Panc1 (cell line): ENCODE data around the gene HNRNPF. TPM values are rescaled to one million over a fixed set of nuclear protein-coding genes. Genes with fewer than 3 reads are reported as not detected.
"Not testable (repeated sequence)": the region's sequence is repeated elsewhere in the genome, so short reads cannot be mapped to it uniquely, and the experiment has no call there.

ENCODE experiments used
- ATAC-seq: fragments of 200-7000 bp; cut with Tn5 transposase; 2 replicates; pipeline ENCODE4 v1.9.1; 2020; ENCODE audit warnings: mild to moderate bottlenecking, moderate library complexity
- BruUV-seq: library from RNA; stranded (reverse); fragments of 400-500 nt; replicated peaks from 2 replicates; lab custom pipeline; 2021; lab: Mats Ljungman, UMichigan
- CTCF ChIA-PET: fragments of 300-600 bp; sonication (Branson Sonifier 250); formaldehyde crosslinking; loops from one replicate; lab custom pipeline; 2022; ENCODE audit warnings: antibody characterized with exemption; lab: Charles Lee
- POLR2A ChIA-PET: fragments of 300-600 bp; sonication (Branson Sonifier 250); formaldehyde crosslinking; loops from one replicate; lab custom pipeline; 2022; ENCODE audit warnings: antibody characterized with exemption; lab: Charles Lee
- DNase-seq: peaks from one replicate; pipeline ENCODE4 v3.0.0-alpha.2; 2010; ENCODE audit warnings: low read depth, low spot score
- H3K27ac ChIP-seq: 2 replicates; pipeline ENCODE4 v1.5.1; 2011; ENCODE audit warnings: mild to moderate bottlenecking, low read length, inconsistent platforms
- H3K27me3 ChIP-seq: fragments of 200-500 bp; sonication (Bioruptor generic); 2 replicates; pipeline ENCODE4 v1.6.0; 2014; ENCODE audit warnings: low read length, inconsistent platforms; ENCODE audit not compliant: control insufficient read depth, insufficient read depth
- H3K36me3 ChIP-seq: fragments of 200-500 bp; sonication (Bioruptor generic); 2 replicates; pipeline ENCODE4 v1.5.1; 2014; ENCODE audit warnings: inconsistent platforms, mild to moderate bottlenecking, low read length, moderate library complexity; ENCODE audit not compliant: control insufficient read depth, insufficient read depth
- H3K4me1 ChIP-seq: 2 replicates; pipeline ENCODE4 v1.5.1; 2011; ENCODE audit warnings: inconsistent platforms, mild to moderate bottlenecking, low read length, moderate library complexity; ENCODE audit not compliant: control insufficient read depth, insufficient read depth
- H3K4me3 ChIP-seq, 2 experiments: 2 replicates each; pipeline ENCODE4 v1.5.1; 2011 to 2012; ENCODE audit warnings: low read depth in 2 of 2, low read length in 2 of 2, mild to moderate bottlenecking in 2 of 2, inconsistent platforms in 1 of 2, moderate library complexity in 1 of 2
- H3K9me3 ChIP-seq: fragments of 200-500 bp; sonication (Bioruptor generic); 2 replicates; pipeline ENCODE4 v1.5.1; 2014; ENCODE audit warnings: low read depth, mild to moderate bottlenecking, inconsistent platforms, low read length, moderate library complexity; ENCODE audit not compliant: control insufficient read depth, insufficient read depth
- CTCF ChIP-seq: fragments of 450-650 bp; IDR thresholded peaks from 2 replicates; pipeline ENCODE4 v1.5.1; 2017; ENCODE audit warnings: mild to moderate bottlenecking
- POLR2AphosphoS5 ChIP-seq: IDR thresholded peaks from 2 replicates; pipeline ENCODE4 v1.6.1; 2012; ENCODE audit warnings: mild to moderate bottlenecking, low read depth, low read length, moderate library complexity
- REST ChIP-seq, 2 experiments: IDR thresholded peaks; 2 replicates each; pipeline ENCODE4 v1.6.1; 2011 to 2012; ENCODE audit warnings: low read depth in 2 of 2, control low read depth in 1 of 2, low read length in 1 of 2, mild to moderate bottlenecking in 1 of 2, moderate library complexity in 1 of 2; ENCODE audit not compliant: insufficient read depth in 1 of 2
- SIN3A ChIP-seq: IDR thresholded peaks from 2 replicates; pipeline ENCODE4 v1.6.1; 2012; ENCODE audit warnings: low read depth, mild to moderate bottlenecking, low read length, moderate library complexity, borderline replicate concordance; ENCODE audit not compliant: insufficient read depth
- TCF7L2 ChIP-seq: IDR thresholded peaks from 2 replicates; pipeline ENCODE4 v1.6.1; 2011; ENCODE audit warnings: mild to moderate bottlenecking, low read depth, low read length, inconsistent platforms
- in situ Hi-C: cut with HindIII; loops from 2 replicates; pipeline ENCODE4 v1.10.0; 2016; ENCODE audit warnings: low sequenced_read_pairs, low pct_unique_long_range_greater_than_20kb
- intact Hi-C: fragments of 100-400 bp; cut with micrococcal nuclease; formaldehyde crosslinking; loops from one replicate; pipeline ENCODE4 v1.10.0; 2022; ENCODE audit not compliant: unreplicated experiment
- total RNA-seq: library from RNA; stranded (reverse); gene quantifications from one replicate; pipeline ENCODE4 v1.2.1, GENCODE V29; 2021; ENCODE audit not compliant: unreplicated experiment

Gene HNRNPF
- total RNA-seq, 1 experiment from 2014 or later, result 466 TPM

- no TSS peak for BruUV-seq
- Histone ChIP-seq H3K4me3 (no peak overlapping the region), H3K27ac (no peak overlapping the region), H3K36me3 (no peaks in the 10 kb centered on the region), H3K4me1 (0 out of 2 replicates have a peak, but pooled peaks cover 3% of the 10 kb centered on the region), H3K27me3 (no peaks in the 10 kb centered on the region), H3K9me3 (no peaks in the 10 kb centered on the region)
- DNase-seq (no peak), ATAC-seq (no peak)
- intact Hi-C loops, result no loop called here
- ChIA-PET POLR2A (no interaction called here), CTCF (no interaction called here)
- in situ Hi-C loops, result no loop called here
- TF ChIP-seq POLR2AphosphoS5, result no peak
- no peak for TF ChIP-seq REST (IDR thresholded peaks at IDR 0.05; ENCODE audit: insufficient read depth in 1 of 2, low read depth in 2 of 2, low read length in 1 of 2)
- TF ChIP-seq SIN3A, result no peak
- no peak for TF ChIP-seq CTCF
- no peak for TF ChIP-seq TCF7L2
These were observed 22.1 kb upstream of the HNRNPF start for GRCh38 chr10:43430926-43431663.

GRCh38 chr10:43427166-43427825 is 18.3 kb upstream of the HNRNPF start:
- ATAC-seq, result no peak
- Histone ChIP-seq H3K9me3 (no peaks in the 10 kb centered on the region), H3K4me1 (no peaks in the 10 kb centered on the region), H3K27me3 (no peaks in the 10 kb centered on the region), H3K36me3 (no peaks in the 10 kb centered on the region), H3K4me3 (no peak overlapping the region), H3K27ac (no peak overlapping the region)
- ChIA-PET CTCF (no interaction called here), POLR2A (interaction anchor here (0.6 to 0.7 kb wide), 3 partner anchors 10 to 43 kb away, joined by 7 to 14 read pairs (median 12); no protein-coding TSS in a partner anchor)
- no peak for DNase-seq
- intact Hi-C loops (no loop called here), in situ Hi-C loops (no loop called here)
- TF ChIP-seq SIN3A, result no peak
- no peak for TF ChIP-seq TCF7L2
- no peak for TF ChIP-seq POLR2AphosphoS5
- no peak for TF ChIP-seq REST (IDR thresholded peaks at IDR 0.05; ENCODE audit: insufficient read depth in 1 of 2, low read depth in 2 of 2, low read length in 1 of 2)
- TF ChIP-seq CTCF, result no peak
- no TSS peak for BruUV-seq

GRCh38 chr10:43426476-43426875 is 17.5 kb upstream of the HNRNPF start:
- in situ Hi-C loops, H3K27ac ChIP-seq, DNase-seq, H3K9me3 ChIP-seq, H3K27me3 ChIP-seq, BruUV-seq, H3K4me1 ChIP-seq, CTCF ChIA-PET, H3K4me3 ChIP-seq, H3K36me3 ChIP-seq, ATAC-seq, intact Hi-C loops: not testable (repeated sequence)
- POLR2A ChIA-PET, result interaction anchor here (0.6 kb wide), 1 partner anchor 9 kb away, joined by 7 read pairs; no protein-coding TSS in a partner anchor
